Mucosa of descending colon (tissue), 3 donors: ENCODE measurements around the gene RPS5. TPM values are rescaled to one million over a fixed set of nuclear protein-coding genes. Genes with fewer than 3 reads are reported as not detected.
"Not testable (repeated sequence)": the region's sequence is repeated elsewhere in the genome, so short reads cannot be mapped to it uniquely, and the experiment has no call there.

ENCODE experiments used
- ATAC-seq: fragments of 200-7000 bp; cut with Tn5 transposase; one replicate; pipeline ENCODE4 v1.9.1; 2020; ENCODE audit warnings: mild to moderate bottlenecking, moderate library complexity
- DNase-seq, 3 donors: peaks; one replicate each; pipeline ENCODE4 v3.0.0-alpha.2; 2020
- H3K36me3 ChIP-seq: fragments of 200-600 bp; one replicate; pipeline ENCODE4 v1.8.0; 2021; ENCODE audit warnings: low read depth, mild to moderate bottlenecking
- H3K4me1 ChIP-seq: fragments of 200-600 bp; one replicate; pipeline ENCODE4 v1.8.0; 2021; ENCODE audit warnings: low read depth, mild to moderate bottlenecking
- H3K4me3 ChIP-seq: fragments of 200-600 bp; one replicate; pipeline ENCODE4 v1.8.0; 2021; ENCODE audit warnings: mild to moderate bottlenecking
- H3K9me3 ChIP-seq: fragments of 200-600 bp; one replicate; pipeline ENCODE4 v1.8.0; 2021; ENCODE audit warnings: mild to moderate bottlenecking
- CTCF ChIP-seq: fragments of 200-600 bp; IDR thresholded peaks from one replicate; pipeline ENCODE4 v1.8.0; 2022; ENCODE audit warnings: antibody characterized with exemption, mild to moderate bottlenecking
- intact Hi-C, 2 donors: fragments of 100-400 bp; cut with DNase I in 1 of 2; cut with micrococcal nuclease in 1 of 2; formaldehyde crosslinking; loops; one replicate each; pipeline versions ENCODE4 v1.11.0 to v1.11.1; 2022; cut with DNase I, micrococcal nuclease
- total RNA-seq, 3 donors: library from RNA; stranded (reverse); fragmentation: NEBNext Ultra II Directional in 2 of 3; extraction: Animal tissue kit (Norgen Biotek cat#: 25700) in 2 of 3; gene quantifications; one replicate each; pipeline versions ENCODE4 v1.2.1 to v1.2.4, GENCODE V29; 2021 to 2023
- donor health status: DM: no; HTN: no; CAD: no; lungs with moderate emphysema.
- donor health status: DM: no; HTN: no; CAD: no.
- donor health status: DM: no; HTN: yes; CAD: no.

Gene RPS5
- total RNA-seq, 3 donors from 2014 or later, result 692 to 768 (median 754) TPM

- DNase-seq (peak; percentile 99 to 100 (median 100)), ATAC-seq (peak; percentile 97)
- Histone ChIP-seq H3K4me3 (peak overlapping the region; percentile 32), H3K36me3 (peaks cover 4% of the 10 kb centered on the region), H3K4me1 (peaks cover 10% of the 10 kb centered on the region), H3K9me3 (no peaks in the 10 kb centered on the region)
- intact Hi-C loops, result no loop called here
- no peak for TF ChIP-seq CTCF
Observed at GRCh38 chr19:58400916-58401839, 14.1 kb downstream of the RPS5 start.

- TF ChIP-seq CTCF, result no peak
- no peak for ATAC-seq
- peaks cover 4% of the 10 kb centered on the region for H3K36me3 ChIP-seq
- intact Hi-C loops, result no loop called here
- peak in 1 of 3 donors; percentile 48 for DNase-seq
- H3K4me3 ChIP-seq, result no peak overlapping the region
- H3K4me1 ChIP-seq, result peaks cover 6% of the 10 kb centered on the region
- no peaks in the 10 kb centered on the region for H3K9me3 ChIP-seq
Observed at GRCh38 chr19:58401840-58402421, 14.9 kb downstream of the RPS5 start.

GRCh38 chr19:58403920-58404478, 16.9 kb downstream of the RPS5 start:
- DNase-seq, intact Hi-C loops, ATAC-seq, H3K9me3 ChIP-seq, H3K4me3 ChIP-seq, H3K36me3 ChIP-seq: not testable (repeated sequence)
- H3K4me1 ChIP-seq, result peaks cover 12% of the 10 kb centered on the region

GRCh38 chr19:58406818-58407657, 20.0 kb downstream of the RPS5 start:
- no peaks in the 10 kb centered on the region for H3K36me3 ChIP-seq
- no peaks in the 10 kb centered on the region for H3K9me3 ChIP-seq
- peak in 1 of 3 donors; percentile 34 for DNase-seq
- intact Hi-C loops, result no loop called here
- H3K4me3 ChIP-seq, result no peak overlapping the region
- ATAC-seq, result no peak
- no peak for TF ChIP-seq CTCF
- peaks cover 18% of the 10 kb centered on the region for H3K4me1 ChIP-seq

GRCh38 chr19:58407658-58408151, 20.6 kb downstream of the RPS5 start:
- no peak for DNase-seq
- H3K36me3 ChIP-seq, result no peaks in the 10 kb centered on the region
- peaks cover 15% of the 10 kb centered on the region for H3K4me1 ChIP-seq
- ATAC-seq, result peak; percentile 10
- peak overlapping the region; percentile 59 for H3K4me3 ChIP-seq
- no peak for TF ChIP-seq CTCF
- intact Hi-C loops, result no loop called here
- H3K9me3 ChIP-seq, result no peaks in the 10 kb centered on the region
